Bronchial epithelial cell (primary cell): ENCODE measurements around the gene PODXL2. TPM values are rescaled to one million over a fixed set of nuclear protein-coding genes. Genes with fewer than 3 reads are reported as not detected.
A peak's percentile ranks its signal among the peaks of the same experiment; 100 is the strongest.

ENCODE experiments used
- DNase-seq: peaks from one replicate; pipeline ENCODE4 v3.0.0-alpha.2; 2010; ENCODE audit warnings: low read depth
- FAIRE-seq: peaks from 2 replicates; lab custom pipeline; 2011; peaks lifted over from hg19 to GRCh38; lab: Jason Lieb, UNC
- H3K27me3 ChIP-seq: 2 replicates; pipeline ENCODE4 v1.5.1; 2011; ENCODE audit warnings: low read length; ENCODE audit not compliant: control insufficient read depth, insufficient read depth
- H3K36me3 ChIP-seq: 2 replicates; pipeline ENCODE4 v1.5.1; 2011; ENCODE audit warnings: low read length; ENCODE audit not compliant: control insufficient read depth, insufficient read depth
- H3K4me3 ChIP-seq: 2 replicates; pipeline ENCODE4 v1.5.1; 2011; ENCODE audit warnings: mild to moderate bottlenecking, low read depth, low read length, control low read depth
- total RNA-seq: library from RNA; depleted of rRNA; stranded (reverse); fragments of >200 nt; gene quantifications from 2 replicates; pipeline ENCODE4 v1.2.1, GENCODE V29; 2014
- TF ChIP-seq, protein P1 (sequence below): IDR thresholded peaks from 2 replicates; pipeline ENCODE4 v1.5.1; 2011; ENCODE audit warnings: mild to moderate bottlenecking, moderate library complexity, low read length, control low read depth, inconsistent platforms; ENCODE audit not compliant: insufficient read depth, severe bottlenecking

The PODXL2 gene
- total RNA-seq, 1 donor from 2014 or later: 3.4 TPM

- no peak for FAIRE-seq
- H3K27me3 ChIP-seq: no peaks in the 10 kb centered on the region
- TF ChIP-seq, protein P1, sequence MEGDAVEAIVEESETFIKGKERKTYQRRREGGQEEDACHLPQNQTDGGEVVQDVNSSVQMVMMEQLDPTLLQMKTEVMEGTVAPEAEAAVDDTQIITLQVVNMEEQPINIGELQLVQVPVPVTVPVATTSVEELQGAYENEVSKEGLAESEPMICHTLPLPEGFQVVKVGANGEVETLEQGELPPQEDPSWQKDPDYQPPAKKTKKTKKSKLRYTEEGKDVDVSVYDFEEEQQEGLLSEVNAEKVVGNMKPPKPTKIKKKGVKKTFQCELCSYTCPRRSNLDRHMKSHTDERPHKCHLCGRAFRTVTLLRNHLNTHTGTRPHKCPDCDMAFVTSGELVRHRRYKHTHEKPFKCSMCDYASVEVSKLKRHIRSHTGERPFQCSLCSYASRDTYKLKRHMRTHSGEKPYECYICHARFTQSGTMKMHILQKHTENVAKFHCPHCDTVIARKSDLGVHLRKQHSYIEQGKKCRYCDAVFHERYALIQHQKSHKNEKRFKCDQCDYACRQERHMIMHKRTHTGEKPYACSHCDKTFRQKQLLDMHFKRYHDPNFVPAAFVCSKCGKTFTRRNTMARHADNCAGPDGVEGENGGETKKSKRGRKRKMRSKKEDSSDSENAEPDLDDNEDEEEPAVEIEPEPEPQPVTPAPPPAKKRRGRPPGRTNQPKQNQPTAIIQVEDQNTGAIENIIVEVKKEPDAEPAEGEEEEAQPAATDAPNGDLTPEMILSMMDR: no peak
- DNase-seq: no peak
- H3K4me3 ChIP-seq: no peak overlapping the region
- no peaks in the 10 kb centered on the region for H3K36me3 ChIP-seq
Measured at GRCh38 chr3:127698286-127698685, 69.3 kb downstream of the PODXL2 start.

DNA sequence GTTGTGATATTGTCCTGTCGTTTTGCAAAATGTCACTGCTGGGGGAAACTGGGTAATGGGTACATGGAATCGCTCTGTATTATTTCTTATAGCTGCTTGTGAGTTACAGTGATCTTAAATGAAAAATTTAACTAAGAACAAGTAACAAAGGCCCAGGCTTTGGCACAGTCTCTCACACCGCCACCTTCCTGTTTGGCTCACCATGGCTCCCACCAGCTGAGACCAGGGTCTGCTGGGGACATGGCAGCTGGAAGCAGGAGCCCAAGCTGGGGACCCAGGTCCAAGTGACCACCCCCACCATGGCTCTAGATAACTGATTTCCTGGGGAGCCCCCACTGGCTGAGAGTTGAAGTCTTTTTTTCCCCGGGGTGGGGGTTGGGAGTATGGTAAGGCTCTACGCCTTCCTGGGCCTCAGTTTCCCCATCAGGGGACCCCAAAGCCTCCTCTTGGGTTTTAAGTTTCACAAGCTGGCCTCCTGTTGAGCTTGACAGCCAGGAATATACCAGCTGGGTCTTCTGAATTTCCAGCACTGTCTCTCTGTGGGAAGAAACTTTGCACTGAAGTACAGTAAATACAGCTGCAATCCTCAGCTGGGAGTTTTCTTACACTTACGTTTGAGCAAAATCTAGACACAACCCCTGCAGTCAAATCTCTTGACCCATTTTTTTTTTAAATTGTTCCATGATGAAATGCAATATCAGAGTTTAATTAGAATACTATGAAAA, 69.9 kb downstream of the PODXL2 start:
- no peaks in the 10 kb centered on the region for H3K27me3 ChIP-seq
- H3K36me3 ChIP-seq: no peaks in the 10 kb centered on the region
- FAIRE-seq (no peak), DNase-seq (no peak)
- TF ChIP-seq, protein P1: no peak
- no peak overlapping the region for H3K4me3 ChIP-seq

- TF ChIP-seq, protein P1: no peak
- FAIRE-seq (no peak), DNase-seq (peak; percentile 21)
- H3K27me3 ChIP-seq: no peaks in the 10 kb centered on the region
- no peak overlapping the region for H3K4me3 ChIP-seq
- no peaks in the 10 kb centered on the region for H3K36me3 ChIP-seq
Measured at GRCh38 chr3:127699416-127700300, 70.7 kb downstream of the PODXL2 start.

DNA sequence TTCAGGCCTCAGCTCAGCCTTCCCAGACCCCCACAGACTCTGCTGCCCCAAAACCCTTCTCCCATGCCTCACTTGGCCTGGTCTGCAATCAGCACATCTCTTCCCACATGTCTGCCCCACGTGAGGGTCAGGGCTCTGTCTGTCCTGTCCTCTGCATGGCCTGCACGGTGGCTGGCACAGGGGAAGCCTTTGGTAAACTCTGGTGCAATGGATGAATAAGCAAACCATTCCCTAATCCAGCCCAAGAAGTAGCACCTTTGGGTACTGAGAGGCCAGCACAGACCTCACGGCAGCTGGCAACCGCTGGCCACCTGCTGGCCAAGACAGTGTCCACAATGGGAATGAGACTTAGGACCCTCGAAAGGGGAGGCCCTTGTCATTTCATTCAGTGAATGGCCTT, 71.4 kb downstream of the PODXL2 start:
- Histone ChIP-seq H3K4me3 (no peak overlapping the region), H3K36me3 (no peaks in the 10 kb centered on the region), H3K27me3 (no peaks in the 10 kb centered on the region)
- TF ChIP-seq, protein P1: no peak
- FAIRE-seq: peak; percentile 83
- no peak for DNase-seq

GRCh38 chr3:127701280-127701911, 72.4 kb downstream of the PODXL2 start:
- no peaks in the 10 kb centered on the region for H3K36me3 ChIP-seq
- FAIRE-seq: no peak
- TF ChIP-seq, protein P1: no peak

More at GRCh38 chr3:127701280-127701911, 72.4 kb downstream of the PODXL2 start:
- Histone ChIP-seq H3K27me3 (no peaks in the 10 kb centered on the region), H3K4me3 (no peak overlapping the region)
- no peak for DNase-seq
